SK-N-MC (cell line): ENCODE results near the gene ABHD2.

ENCODE experiments used
- EZH2 ChIP-seq: fragments of 200-600 bp; sonication (generic); IDR thresholded peaks from one replicate; pipeline ENCODE4 v1.6.1; 2017; ENCODE audit warnings: antibody characterized with exemption
- FOXP2 ChIP-seq: optimal IDR thresholded peaks from 2 replicates; pipeline ENCODE3; 2011; ENCODE audit warnings: mild to moderate bottlenecking, moderate library complexity; ENCODE audit not compliant: insufficient read depth; ENCODE audit errors: extremely low read length, control extremely low read depth
- POLR2AphosphoS5 ChIP-seq: IDR thresholded peaks from 2 replicates; pipeline ENCODE4 v1.6.1; 2012; ENCODE audit warnings: mild to moderate bottlenecking, low read depth, low read length, borderline replicate concordance

DNA sequence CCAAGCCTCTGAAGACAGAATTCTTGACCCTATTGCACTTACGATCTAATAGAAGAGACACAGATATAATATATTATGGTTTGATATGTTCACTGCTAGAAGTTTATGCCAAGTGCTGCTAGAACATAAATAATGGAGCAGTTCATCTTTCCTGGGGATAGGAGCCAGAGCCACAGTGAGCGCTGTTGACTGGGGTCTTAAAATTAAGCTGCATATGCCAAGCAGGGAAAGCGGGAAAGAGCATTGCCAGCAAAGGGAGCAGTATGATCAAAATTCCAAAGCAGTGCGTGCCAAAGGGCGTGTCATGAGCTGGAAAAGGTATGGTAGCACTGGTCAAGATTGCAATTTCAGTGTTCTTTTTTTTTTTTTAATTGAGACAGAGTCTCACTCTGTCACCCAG is 49.1 kb upstream of the ABHD2 start:
- no peak for TF ChIP-seq POLR2AphosphoS5
- no peak for TF ChIP-seq EZH2
- TF ChIP-seq FOXP2: no peak
